Measurements from ENCODE around the gene MRPL52. TPM values are rescaled to one million over a fixed set of nuclear protein-coding genes. Genes with fewer than 3 reads are reported as not detected.

MRPL52 gene
- total RNA-seq, 2 experiments from 2014 or later, result 100 to 181 TPM

- no peaks in the 10 kb centered on the region for H4K20me1 ChIP-seq (ENCODE audit: insufficient read depth, low read length)
- H3K9me2 ChIP-seq (ENCODE audit: insufficient read depth, low read length), result no peaks in the 10 kb centered on the region
- H3K79me2 ChIP-seq (ENCODE audit: insufficient read depth, low read depth, low read length), result peaks cover 93% of the 10 kb centered on the region
- peaks cover 86% of the 10 kb centered on the region for H3K4me1 ChIP-seq (ENCODE audit: insufficient read depth, low read length, poor library complexity, severe bottlenecking)
- peaks cover 35% of the 10 kb centered on the region for H3K36me3 ChIP-seq (ENCODE audit: insufficient read depth, low read length)
- ChIA-PET POLR2A (interaction anchor here (0.6 to 4.1 kb wide), 12 partner anchors 8 to 337 kb away, joined by 3 to 21 read pairs (median 6); partner anchors contain the start of gene SLC7A7), CTCF (ENCODE audit: unreplicated experiment) (interaction anchor here (0.6 to 1.4 kb wide), 4 partner anchors 10 to 17 kb away, joined by 3 to 5 read pairs (median 3); no protein-coding TSS in a partner anchor)
- H3K4me3 ChIP-seq (ENCODE audit: low read depth, low read length, poor library complexity, severe bottlenecking), result peak overlapping the region; percentile 21
- H3K9me3 ChIP-seq (ENCODE audit: low read length), result no peaks in the 10 kb centered on the region
- H3K4me2 ChIP-seq (ENCODE audit: low read length), result peak overlapping the region; percentile 51
- H3K27ac ChIP-seq (ENCODE audit: low read depth, low read length, poor library complexity, severe bottlenecking), result peak overlapping the region; percentile 33
- no peak for DNase-seq (ENCODE audit: low spot score)
- H2AFZ ChIP-seq (ENCODE audit: low read length), result no peak overlapping the region
- intact Hi-C loops (cut with micrococcal nuclease; ENCODE audit: unreplicated experiment), result no loop called here
- BruUV-seq (replicated peaks), result no TSS peak
- TF ChIP-seq EZH2phosphoT487 (IDR thresholded peaks at IDR 0.05; ENCODE audit: borderline replicate concordance, low read depth, low read length) (no peak), CTCF (conservative IDR thresholded peaks at IDR 0.05; ENCODE audit: low read length) (no peak)
Measured at GRCh38 chr14:22807432-22808087, 22.1 kb upstream of the MRPL52 start.

- TF ChIP-seq CTCF (conservative IDR thresholded peaks at IDR 0.05; ENCODE audit: low read length), result no peak
- no peak for TF ChIP-seq EZH2phosphoT487 (IDR thresholded peaks at IDR 0.05; ENCODE audit: borderline replicate concordance, low read depth, low read length)
- H3K9me3 ChIP-seq (ENCODE audit: low read length), result no peaks in the 10 kb centered on the region
- BruUV-seq (replicated peaks), result no TSS peak
- POLR2A ChIA-PET, result interaction anchor here (0.6 to 4.1 kb wide), 12 partner anchors 7 to 338 kb away, joined by 3 to 21 read pairs (median 4); no protein-coding TSS in a partner anchor
- H3K4me1 ChIP-seq (ENCODE audit: insufficient read depth, low read length, poor library complexity, severe bottlenecking), result peaks cover 85% of the 10 kb centered on the region
- peak overlapping the region; percentile 48 for H3K27ac ChIP-seq (ENCODE audit: low read depth, low read length, poor library complexity, severe bottlenecking)
- no peaks in the 10 kb centered on the region for H4K20me1 ChIP-seq (ENCODE audit: insufficient read depth, low read length)
- CTCF ChIA-PET (ENCODE audit: unreplicated experiment), result interaction anchor here (1.4 kb wide), 1 partner anchor 18 kb away, joined by 3 read pairs; no protein-coding TSS in a partner anchor
- peak overlapping the region; percentile 31 for H3K4me3 ChIP-seq (ENCODE audit: low read depth, low read length, poor library complexity, severe bottlenecking)
- intact Hi-C loops (cut with micrococcal nuclease; ENCODE audit: unreplicated experiment), result no loop called here
- no peaks in the 10 kb centered on the region for H3K9me2 ChIP-seq (ENCODE audit: insufficient read depth, low read length)
- H3K4me2 ChIP-seq (ENCODE audit: low read length), result peak overlapping the region; percentile 51
- no peak for DNase-seq (ENCODE audit: low spot score)
- no peak overlapping the region for H2AFZ ChIP-seq (ENCODE audit: low read length)
- peaks cover 36% of the 10 kb centered on the region for H3K36me3 ChIP-seq (ENCODE audit: insufficient read depth, low read length)
- H3K79me2 ChIP-seq (ENCODE audit: insufficient read depth, low read depth, low read length), result peaks cover 93% of the 10 kb centered on the region
Measured at GRCh38 chr14:22808388-22809209, 21.1 kb upstream of the MRPL52 start.
